ENCODE measurements around the gene PLEKHA6. TPM values are rescaled to one million over a fixed set of nuclear protein-coding genes. Genes with fewer than 3 reads are reported as not detected.

PLEKHA6 gene
- total and polyA plus RNA-seq, 2 of the 4 experiments (the other 2 are of a cell fraction), result 8.2 to 19.9 TPM

- CTCF ChIA-PET, result no interaction called here
- BruUV-seq (replicated peaks), result no TSS peak
- intact Hi-C loops (cut with micrococcal nuclease), result no loop called here
- Histone ChIP-seq H2AK5ac (ENCODE audit: low read depth, low read length) (no peak overlapping the region), H3K79me1 (ENCODE audit: low read depth in 1 of 2, low read length in 2 of 2) (no peaks in the 10 kb centered on the region), H3K14ac (replicated peaks; ENCODE audit: low read depth, low read length) (no peak overlapping the region), H2BK15ac (ENCODE audit: low read depth, low read length) (no peak overlapping the region), H3K4me1 (ENCODE audit: control insufficient read depth, insufficient read depth, low read length) (peaks cover 25% of the 10 kb centered on the region), H3K23ac (ENCODE audit: low read depth, low read length) (no peak overlapping the region), H3K9me3 (ENCODE audit: control insufficient read depth, insufficient read depth, low read length) (no peaks in the 10 kb centered on the region), H3K4me2 (ENCODE audit: low read depth, low read length) (no peak overlapping the region), H3K27ac (ENCODE audit: insufficient read depth, low read length) (no peak overlapping the region), H3K36me3 (ENCODE audit: control insufficient read depth, insufficient read depth, low read length) (no peaks in the 10 kb centered on the region), H3K9me1 (ENCODE audit: insufficient read depth, low read length) (peaks cover 5% of the 10 kb centered on the region; the same call in 1 of the 2 replicates), H2AFZ (replicated peaks; ENCODE audit: low read length, poor library complexity) (no peak overlapping the region), H4K20me1 (ENCODE audit: insufficient read depth, low read length) (no peaks in the 10 kb centered on the region), H4K91ac (ENCODE audit: insufficient read depth, low read depth, low read length) (no peak overlapping the region), H2BK20ac (ENCODE audit: low read depth, low read length) (no peak overlapping the region), H3K4ac (ENCODE audit: low read depth, low read length) (no peak overlapping the region), H4K5ac (ENCODE audit: low read depth, low read length) (no peak overlapping the region), H2AK9ac (replicated peaks; ENCODE audit: low read depth, low read length, poor library complexity) (no peak overlapping the region), H3K9ac (ENCODE audit: low read depth, low read length) (no peak overlapping the region), H2BK120ac (ENCODE audit: low read depth, low read length) (no peak overlapping the region), H3K4me3 (ENCODE audit: insufficient read depth, low read depth, low read length) (no peak overlapping the region), H4K8ac (ENCODE audit: low read depth in 2 of 2, low read length in 2 of 2) (no peak overlapping the region), H2BK5ac (ENCODE audit: low read depth, low read length, poor library complexity, severe bottlenecking) (no peak overlapping the region), H3K18ac (ENCODE audit: low read depth, low read length) (no peak overlapping the region), H3K56ac (ENCODE audit: extremely low read depth, insufficient read depth, low read length) (no peak overlapping the region), H3K27me3 (ENCODE audit: control insufficient read depth, insufficient read depth, low read length) (no peaks in the 10 kb centered on the region)
- in situ Hi-C loops (cut with MboI; ENCODE audit: low sequenced_read_pairs), result no loop called here
- TF ChIP-seq CHD1 (IDR thresholded peaks at IDR 0.05; ENCODE audit: low read depth, low read length), result no peak
- TF ChIP-seq CEBPB (IDR thresholded peaks at IDR 0.05; ENCODE audit: low read depth, low read length), result no peak
- TF ChIP-seq CTCF (conservative IDR thresholded peaks at IDR 0.05; ENCODE audit: low read depth, low read length), result no peak
- no peak for TF ChIP-seq MXI1 (IDR thresholded peaks at IDR 0.05; ENCODE audit: borderline replicate concordance, low read depth, low read length)
- no peak for TF ChIP-seq SMC3 (IDR thresholded peaks at IDR 0.05; ENCODE audit: low read depth, low read length)
- TF ChIP-seq MAZ (IDR thresholded peaks at IDR 0.05; ENCODE audit: borderline replicate concordance, low read depth, low read length), result no peak
- TF ChIP-seq FOS (IDR thresholded peaks at IDR 0.05; ENCODE audit: low read depth, low read length), result no peak
- TF ChIP-seq BHLHE40 (IDR thresholded peaks at IDR 0.05; ENCODE audit: low read depth, low read length), result no peak
- no peak for TF ChIP-seq RFX5 (IDR thresholded peaks at IDR 0.05; ENCODE audit: low read depth, low read length)
- no peak for TF ChIP-seq RAD21 (IDR thresholded peaks at IDR 0.05; ENCODE audit: low read length)
- TF ChIP-seq MAFK (IDR thresholded peaks at IDR 0.05; ENCODE audit: low read depth, low read length), result no peak
- no peak for TF ChIP-seq NFE2L2 (IDR thresholded peaks at IDR 0.05; ENCODE audit: low read depth, low read length)
- POLR2A ChIA-PET (ENCODE audit: unreplicated experiment), result no interaction called here
- dilution Hi-C loops (cut with HindIII; ENCODE audit: low sequenced_read_pairs, unreplicated experiment), result no loop called here
- WGBS, 2 experiments (ENCODE audit: extremely low coverage in 2 of 2, insufficient read length in 1 of 2), result 91% methylated on average over 1 of the region's 3 CpGs; no CpG with 5 or more reads in 1 of the 2 experiments
- ATAC-seq (ENCODE audit: low read depth) (no peak), DNase-seq (no peak)
Observed at GRCh38 chr1:204331275-204331674, 28.5 kb downstream of the PLEKHA6 start.

All from IMR-90 (cell line).